Dendritic cell treated with granulocyte-macrophage colony-stimulating factor and Interleukin-4, amounts not matched to agents 40 ng/mL and 50 ng/mL, for 4 days (primary cell): Measurements from ENCODE around the gene APOBEC4.

Experiments
- H3K27ac Mint-ChIP-seq: one replicate; pipeline ENCODE4 v1.8.0; 2022; ENCODE audit warnings: mild to moderate bottlenecking, mixed read lengths
- H3K27me3 Mint-ChIP-seq: one replicate; pipeline ENCODE4 v1.8.0; 2022; ENCODE audit warnings: mild to moderate bottlenecking, mixed read lengths
- H3K36me3 Mint-ChIP-seq: one replicate; pipeline ENCODE4 v1.8.0; 2022; ENCODE audit warnings: low read depth, mixed read lengths
- H3K4me1 Mint-ChIP-seq: one replicate; pipeline ENCODE4 v1.8.0; 2022; ENCODE audit warnings: low read depth, mixed read lengths
- H3K4me3 Mint-ChIP-seq: one replicate; pipeline ENCODE4 v1.8.0; 2022; ENCODE audit warnings: mild to moderate bottlenecking, moderate library complexity, mixed read lengths
- H3K9me3 Mint-ChIP-seq: one replicate; pipeline ENCODE4 v1.8.0; 2022; ENCODE audit warnings: mixed read lengths
- intact Hi-C: fragments of 100-400 bp; cut with micrococcal nuclease; formaldehyde crosslinking; loops from one replicate; pipeline ENCODE4 v1.15.0; 2022

APOBEC4 gene, protein sequence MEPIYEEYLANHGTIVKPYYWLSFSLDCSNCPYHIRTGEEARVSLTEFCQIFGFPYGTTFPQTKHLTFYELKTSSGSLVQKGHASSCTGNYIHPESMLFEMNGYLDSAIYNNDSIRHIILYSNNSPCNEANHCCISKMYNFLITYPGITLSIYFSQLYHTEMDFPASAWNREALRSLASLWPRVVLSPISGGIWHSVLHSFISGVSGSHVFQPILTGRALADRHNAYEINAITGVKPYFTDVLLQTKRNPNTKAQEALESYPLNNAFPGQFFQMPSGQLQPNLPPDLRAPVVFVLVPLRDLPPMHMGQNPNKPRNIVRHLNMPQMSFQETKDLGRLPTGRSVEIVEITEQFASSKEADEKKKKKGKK

DNA sequence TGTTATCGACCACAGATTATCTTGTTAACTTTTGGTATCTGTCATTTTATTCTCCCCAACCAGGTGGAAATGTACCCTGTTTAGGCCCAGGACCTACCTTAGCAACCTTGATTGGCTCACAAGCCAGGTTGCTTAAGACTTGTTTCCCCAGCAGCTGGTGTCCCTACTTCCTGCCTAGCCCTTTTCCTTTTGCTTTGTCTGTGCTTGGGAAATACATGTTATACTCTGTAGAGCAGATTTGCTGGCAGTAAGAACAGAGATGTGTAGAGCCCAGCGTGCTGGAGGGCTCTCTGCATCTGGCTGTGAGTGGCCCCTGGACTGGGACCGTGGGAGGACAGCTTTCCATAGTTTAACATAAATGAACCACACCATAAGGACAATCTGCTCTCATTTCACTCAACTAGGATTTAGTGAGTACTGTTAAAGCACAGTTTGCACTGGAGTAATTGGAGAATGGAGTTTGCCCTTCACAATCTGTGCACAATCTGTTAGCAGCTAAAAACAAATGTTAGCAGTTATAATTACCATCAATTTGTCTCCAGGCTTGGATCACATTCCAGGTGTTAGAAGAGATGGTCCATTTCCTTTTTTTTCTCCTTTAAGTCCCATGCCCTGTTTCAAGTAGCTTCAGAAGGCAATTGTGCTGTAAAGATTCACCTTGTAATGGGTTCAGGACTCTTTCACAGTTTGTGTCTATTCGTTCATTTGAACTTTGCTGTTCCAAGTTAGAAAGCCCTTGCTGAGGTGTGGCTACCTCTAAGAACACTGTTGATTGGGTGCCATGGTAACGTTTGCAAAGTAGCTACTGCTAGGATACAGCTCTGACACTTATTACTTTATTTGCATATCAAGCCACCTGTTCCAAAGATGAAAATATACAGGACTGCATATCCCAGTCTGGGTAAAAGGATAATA is at the start of gene APOBEC4:
Gene APOBEC4 (minus strand): TSS at position 770 of the 915 bp plus-strand sequence. CDS start 4,535 bp downstream, outside the sequence.
- intact Hi-C loops = loop anchor here (5.0 to 10.0 kb wide), 3 partner anchors 34 to 572 kb away; no protein-coding TSS in a partner anchor
- Mint-ChIP-seq H3K9me3 (no peaks in the 10 kb centered on the region), H3K4me1 (peaks cover 29% of the 10 kb centered on the region), H3K27me3 (no peaks in the 10 kb centered on the region), H3K27ac (peak within 1 kb of the TSS; percentile 50), H3K4me3 (no peak within 1 kb of the TSS), H3K36me3 (no peaks in the 10 kb centered on the region)

DNA sequence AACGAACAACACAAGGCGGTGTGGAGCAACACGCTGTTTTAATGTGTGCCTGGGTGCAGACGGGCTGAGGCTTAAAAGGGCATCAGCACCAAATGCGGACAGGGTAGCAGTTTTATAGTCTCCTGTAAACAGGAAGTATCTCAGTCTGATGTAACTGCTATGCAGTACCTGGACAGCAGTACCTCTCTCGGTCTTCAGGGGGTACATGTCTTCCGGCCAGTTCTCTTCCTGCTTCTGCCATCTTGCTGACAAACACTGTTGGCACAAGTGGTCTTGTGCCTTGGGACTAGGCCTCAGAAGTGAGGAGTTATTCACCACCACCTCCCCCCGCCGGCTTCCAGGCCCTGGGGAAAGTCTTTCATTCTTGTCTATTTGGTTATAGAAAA is 49.7 kb upstream of the APOBEC4 start:
- H3K4me3 Mint-ChIP-seq = no peak overlapping the region
- H3K27ac Mint-ChIP-seq = no peak overlapping the region
- intact Hi-C loops = no loop called here
- H3K4me1 Mint-ChIP-seq = peaks cover 12% of the 10 kb centered on the region
- H3K27me3 Mint-ChIP-seq = no peaks in the 10 kb centered on the region
- no peaks in the 10 kb centered on the region for H3K36me3 Mint-ChIP-seq
- H3K9me3 Mint-ChIP-seq = no peaks in the 10 kb centered on the region

DNA sequence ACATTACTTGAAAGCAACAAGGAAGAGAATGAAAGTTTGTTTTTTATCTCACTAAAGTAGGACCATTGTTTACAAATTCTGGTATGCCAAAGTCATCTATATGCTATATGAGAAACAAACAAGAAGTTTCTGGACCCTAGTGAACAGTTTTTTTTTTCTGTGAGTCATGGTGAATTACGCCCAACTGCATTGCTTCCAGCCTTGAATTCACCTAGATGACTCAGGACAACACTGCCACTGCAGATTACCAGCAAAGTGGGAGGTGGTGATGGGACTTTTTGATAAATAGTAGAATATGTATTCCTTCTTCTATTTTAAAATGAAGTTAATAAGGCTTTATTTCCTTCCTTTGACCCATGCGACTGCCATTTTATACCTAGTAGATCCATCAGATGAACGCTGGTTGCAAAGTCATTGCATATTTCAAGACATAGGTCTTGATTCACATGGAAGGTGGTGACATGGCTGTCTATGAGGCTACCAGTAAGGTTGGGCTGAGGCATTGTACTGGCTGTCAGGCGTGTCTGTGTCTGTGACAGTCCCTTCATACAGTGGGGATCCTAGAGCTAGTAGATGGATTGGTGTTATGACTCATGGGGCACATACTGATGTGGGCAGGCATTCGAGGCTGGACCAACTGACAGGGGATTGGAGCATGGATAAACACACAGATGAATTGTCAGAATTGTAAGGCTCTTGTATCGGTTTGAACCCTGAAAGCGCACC is 49.1 kb upstream of the APOBEC4 start:
- H3K27ac Mint-ChIP-seq = no peak overlapping the region
- no peaks in the 10 kb centered on the region for H3K9me3 Mint-ChIP-seq
- no peaks in the 10 kb centered on the region for H3K27me3 Mint-ChIP-seq
- intact Hi-C loops = no loop called here
- H3K4me1 Mint-ChIP-seq = peaks cover 12% of the 10 kb centered on the region
- H3K36me3 Mint-ChIP-seq = no peaks in the 10 kb centered on the region
- no peak overlapping the region for H3K4me3 Mint-ChIP-seq

DNA sequence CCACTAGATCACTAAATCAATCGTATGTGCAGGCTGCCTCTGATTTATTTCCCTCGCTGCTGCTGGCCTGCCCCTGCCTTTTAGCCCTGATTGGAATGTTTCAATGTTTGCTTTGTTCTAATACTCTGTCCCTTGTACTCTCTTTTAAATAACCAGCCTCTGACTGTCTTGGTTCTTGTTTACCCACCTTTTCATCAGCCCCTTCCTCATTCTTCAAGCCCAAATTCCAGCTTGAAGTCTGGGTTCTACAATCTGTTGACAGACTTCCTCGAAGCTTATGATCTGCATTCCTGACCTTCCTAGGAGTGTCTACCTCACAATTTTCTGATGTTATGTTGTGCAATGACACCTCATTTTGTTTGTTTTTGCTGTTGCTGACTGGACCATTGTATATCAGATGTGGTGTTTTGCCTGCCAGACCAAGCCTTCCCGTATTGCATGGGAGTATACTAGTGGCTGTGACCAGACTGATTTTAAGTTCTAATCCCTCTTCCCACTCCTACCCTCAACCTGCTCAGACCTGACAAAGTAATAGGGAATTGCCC is 46.6 kb upstream of the APOBEC4 start:
- no peak overlapping the region for H3K27ac Mint-ChIP-seq
- no peaks in the 10 kb centered on the region for H3K36me3 Mint-ChIP-seq
- intact Hi-C loops = no loop called here
- H3K4me3 Mint-ChIP-seq = no peak overlapping the region
- peaks cover 12% of the 10 kb centered on the region for H3K4me1 Mint-ChIP-seq
- H3K9me3 Mint-ChIP-seq = no peaks in the 10 kb centered on the region
- H3K27me3 Mint-ChIP-seq = no peaks in the 10 kb centered on the region

DNA sequence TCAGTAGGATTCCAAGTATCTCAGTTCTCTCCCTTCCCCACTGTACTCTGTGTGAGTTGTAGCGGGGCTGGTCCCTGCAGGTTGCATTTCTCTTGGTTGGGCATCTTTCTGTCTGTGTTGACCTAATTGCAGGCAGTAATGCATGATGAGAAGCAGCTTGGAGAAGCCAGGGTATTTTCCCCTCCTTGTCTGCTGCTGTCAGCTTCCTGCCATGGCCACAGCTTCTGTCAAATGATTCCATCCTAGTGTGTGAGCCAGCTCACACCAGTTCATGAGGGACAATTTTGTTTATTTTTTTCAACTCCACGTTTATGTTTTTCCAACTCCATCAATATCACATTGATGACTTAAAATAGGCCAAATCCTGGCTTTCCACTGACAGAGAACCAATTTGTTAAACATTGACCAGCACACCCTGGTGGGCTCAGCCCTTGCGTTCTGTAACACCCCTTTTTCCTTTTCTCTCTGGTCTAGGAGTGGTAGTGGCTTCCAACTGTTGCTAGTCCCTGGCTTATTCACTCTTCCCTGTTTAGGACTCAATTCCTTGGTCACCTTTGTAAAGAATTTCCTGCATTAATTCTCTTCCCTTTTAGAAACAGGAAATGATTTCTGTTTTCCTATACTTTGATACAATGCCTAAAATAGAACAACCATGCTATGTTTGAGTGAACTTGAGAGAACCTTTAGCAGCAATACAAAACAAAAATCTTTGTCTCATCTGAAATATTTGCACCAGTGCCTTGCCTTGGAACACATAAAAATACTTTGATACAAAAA is 44.9 kb upstream of the APOBEC4 start:
- intact Hi-C loops = no loop called here
- H3K9me3 Mint-ChIP-seq = no peaks in the 10 kb centered on the region
- no peaks in the 10 kb centered on the region for H3K27me3 Mint-ChIP-seq
- no peak overlapping the region for H3K4me3 Mint-ChIP-seq
- no peaks in the 10 kb centered on the region for H3K36me3 Mint-ChIP-seq
- H3K27ac Mint-ChIP-seq = no peak overlapping the region
- peaks cover 19% of the 10 kb centered on the region for H3K4me1 Mint-ChIP-seq

DNA sequence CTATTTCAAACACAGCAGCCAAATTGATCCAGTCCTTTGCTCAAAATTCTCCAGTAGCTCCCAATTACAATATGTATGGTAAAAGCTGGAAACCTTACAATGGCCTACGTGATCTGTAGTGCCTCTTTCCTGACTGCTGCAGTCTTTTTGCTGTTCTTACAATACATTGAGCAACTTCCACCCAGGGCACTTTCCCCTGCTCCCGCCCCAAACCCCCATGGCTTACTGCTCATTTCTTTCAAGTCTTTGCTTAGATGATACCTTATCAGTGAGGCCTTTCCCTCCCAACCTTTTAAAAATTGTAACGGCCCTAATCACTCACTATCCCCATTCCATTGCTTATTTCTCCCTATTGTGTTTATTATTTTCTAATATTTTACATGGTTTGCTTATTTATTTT is 43.9 kb upstream of the APOBEC4 start:
- Mint-ChIP-seq H3K4me1 (peaks cover 19% of the 10 kb centered on the region), H3K4me3 (no peak overlapping the region), H3K27ac (no peak overlapping the region), H3K27me3 (no peaks in the 10 kb centered on the region), H3K36me3 (no peaks in the 10 kb centered on the region), H3K9me3 (no peaks in the 10 kb centered on the region)
- intact Hi-C loops = no loop called here

DNA sequence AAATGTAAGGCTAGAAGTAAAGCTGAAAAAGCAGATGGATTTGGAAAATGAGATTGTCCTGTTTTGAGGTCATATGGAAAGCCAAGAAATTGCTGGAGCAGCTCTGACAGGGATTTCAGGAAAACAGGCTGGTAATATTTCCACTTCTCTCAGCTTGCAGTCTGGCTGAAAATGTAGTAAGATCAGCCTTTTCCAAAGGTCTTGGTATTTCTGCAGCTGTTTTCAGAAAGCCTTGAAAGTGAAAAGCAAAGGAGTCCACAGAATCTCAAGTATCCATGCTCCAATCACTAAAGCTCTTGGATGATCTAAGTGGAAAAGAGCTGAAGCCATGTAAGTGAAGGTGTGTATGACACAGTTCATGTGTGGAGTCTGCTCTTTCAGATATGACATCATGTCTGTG is 41.6 kb upstream of the APOBEC4 start:
- Mint-ChIP-seq H3K9me3 (no peaks in the 10 kb centered on the region), H3K27me3 (no peaks in the 10 kb centered on the region)

DNA sequence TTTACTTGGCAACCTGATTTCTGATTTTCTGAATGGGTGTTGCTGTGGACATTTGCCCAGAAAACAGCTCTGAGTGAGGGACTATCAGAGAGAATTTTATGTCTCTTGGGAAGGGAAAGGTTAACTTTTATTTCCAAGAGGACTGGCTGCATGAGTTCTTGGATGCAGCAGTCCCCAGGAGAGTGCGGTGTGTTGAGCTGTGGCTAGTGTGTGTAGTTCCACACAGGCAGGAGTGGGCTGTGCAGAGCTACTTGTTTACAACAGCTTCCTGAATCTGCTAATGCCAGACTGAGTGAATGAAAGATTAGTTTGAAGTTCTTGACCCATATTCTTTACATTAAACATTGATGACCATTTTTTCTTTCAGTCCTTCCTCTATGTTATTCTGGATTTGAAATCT is 41.0 kb upstream of the APOBEC4 start:
- H3K36me3 Mint-ChIP-seq = no peaks in the 10 kb centered on the region
- H3K27me3 Mint-ChIP-seq = no peaks in the 10 kb centered on the region
- peaks cover 21% of the 10 kb centered on the region for H3K4me1 Mint-ChIP-seq
- intact Hi-C loops = no loop called here
- H3K9me3 Mint-ChIP-seq = no peaks in the 10 kb centered on the region
- H3K4me3 Mint-ChIP-seq = no peak overlapping the region
- H3K27ac Mint-ChIP-seq = no peak overlapping the region

More for the DNA sequence above, 41.6 kb upstream of the APOBEC4 start:
- H3K27ac Mint-ChIP-seq = no peak overlapping the region
- no peaks in the 10 kb centered on the region for H3K36me3 Mint-ChIP-seq
- H3K4me1 Mint-ChIP-seq = peaks cover 18% of the 10 kb centered on the region
- intact Hi-C loops = no loop called here
- H3K4me3 Mint-ChIP-seq = no peak overlapping the region

DNA sequence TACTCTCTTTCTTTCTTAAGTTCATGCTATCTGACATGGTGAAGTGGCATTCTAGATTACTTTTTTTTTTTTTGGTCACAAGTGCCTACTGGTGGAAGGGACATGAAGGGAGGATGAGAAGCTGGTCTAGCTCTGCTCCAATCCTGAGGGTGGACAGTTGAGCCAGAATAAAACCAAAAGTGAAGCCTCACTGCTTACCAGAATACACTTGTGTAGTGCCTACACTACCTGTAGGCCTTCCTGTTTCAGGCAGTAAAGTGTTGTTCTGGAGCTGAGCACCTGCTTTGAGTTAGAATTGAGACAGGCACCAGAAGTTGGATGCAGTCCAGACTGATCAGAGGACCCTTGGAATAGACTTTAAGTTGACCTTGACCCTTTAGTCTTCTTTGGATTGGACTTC is 40.4 kb upstream of the APOBEC4 start:
- no peak overlapping the region for H3K4me3 Mint-ChIP-seq
- no peak overlapping the region for H3K27ac Mint-ChIP-seq
- H3K9me3 Mint-ChIP-seq = no peaks in the 10 kb centered on the region
- no peaks in the 10 kb centered on the region for H3K36me3 Mint-ChIP-seq
- H3K27me3 Mint-ChIP-seq = no peaks in the 10 kb centered on the region
- intact Hi-C loops = no loop called here
- H3K4me1 Mint-ChIP-seq = peaks cover 21% of the 10 kb centered on the region

DNA sequence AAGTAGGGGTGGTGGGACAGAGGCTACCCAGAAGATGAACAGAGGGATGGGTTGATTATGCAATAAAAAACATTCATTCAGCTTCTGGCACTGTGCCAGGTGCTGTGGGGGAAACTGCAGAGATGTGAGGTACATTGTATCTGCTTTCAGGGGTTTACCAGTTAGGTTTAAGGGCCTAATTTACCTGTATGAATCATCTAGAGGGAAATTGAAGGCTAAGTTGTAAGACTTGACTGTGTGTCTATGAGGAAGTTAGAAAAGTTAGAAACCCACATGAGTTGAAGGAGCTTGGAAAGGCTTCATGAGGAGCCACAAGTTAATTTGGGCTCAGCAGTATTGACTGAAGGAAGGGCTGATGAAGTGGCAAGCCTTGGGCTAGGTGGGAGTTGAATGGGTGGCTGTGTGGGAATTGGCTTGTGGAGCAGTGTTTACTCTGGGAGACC is 36.7 kb upstream of the APOBEC4 start:
- Mint-ChIP-seq H3K36me3 (no peaks in the 10 kb centered on the region), H3K4me3 (no peak overlapping the region), H3K9me3 (no peaks in the 10 kb centered on the region), H3K27ac (no peak overlapping the region), H3K27me3 (no peaks in the 10 kb centered on the region), H3K4me1 (peaks cover 26% of the 10 kb centered on the region)
- intact Hi-C loops = loop anchor here (5.0 to 10.0 kb wide), 3 partner anchors 37 to 725 kb away; partner anchors contain the start of gene APOBEC4

DNA sequence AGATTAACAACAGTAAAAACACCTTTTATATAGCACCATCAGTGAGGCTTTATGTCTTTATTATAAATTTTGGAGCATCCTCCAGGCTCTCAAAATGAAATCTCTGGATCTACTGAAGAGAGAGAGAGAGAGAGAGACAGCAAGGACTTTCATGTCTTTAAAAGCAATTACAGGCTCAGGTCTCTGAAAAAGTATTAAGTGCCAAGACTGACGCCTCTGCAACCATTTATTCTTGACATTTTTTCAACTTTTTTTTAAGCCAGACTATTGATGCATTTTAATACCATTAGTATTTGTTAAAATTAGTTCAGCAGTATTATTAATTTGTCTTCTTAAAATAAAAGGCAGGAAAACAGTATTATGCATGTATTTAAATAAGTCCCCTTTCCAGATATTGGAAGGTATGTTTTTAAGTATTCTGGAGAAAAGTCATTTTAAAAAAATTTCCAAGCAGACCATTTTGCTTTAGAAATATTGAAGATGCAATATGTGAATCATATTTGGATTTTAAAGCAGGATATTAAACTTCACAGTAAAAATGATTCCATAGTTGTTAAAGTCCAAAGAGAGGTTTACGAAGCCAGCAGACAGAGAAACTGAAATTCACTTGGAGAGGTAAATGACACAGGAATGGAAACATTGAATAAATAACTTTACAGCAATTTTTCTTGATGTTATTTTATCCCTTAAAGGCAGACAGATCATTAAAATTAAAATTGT is 35.4 kb upstream of the APOBEC4 start:
- Mint-ChIP-seq H3K4me1 (peaks cover 29% of the 10 kb centered on the region), H3K9me3 (no peaks in the 10 kb centered on the region)
- intact Hi-C loops = loop anchor here (5.0 to 10.0 kb wide), 3 partner anchors 36 to 724 kb away; partner anchors contain the start of gene APOBEC4

DNA sequence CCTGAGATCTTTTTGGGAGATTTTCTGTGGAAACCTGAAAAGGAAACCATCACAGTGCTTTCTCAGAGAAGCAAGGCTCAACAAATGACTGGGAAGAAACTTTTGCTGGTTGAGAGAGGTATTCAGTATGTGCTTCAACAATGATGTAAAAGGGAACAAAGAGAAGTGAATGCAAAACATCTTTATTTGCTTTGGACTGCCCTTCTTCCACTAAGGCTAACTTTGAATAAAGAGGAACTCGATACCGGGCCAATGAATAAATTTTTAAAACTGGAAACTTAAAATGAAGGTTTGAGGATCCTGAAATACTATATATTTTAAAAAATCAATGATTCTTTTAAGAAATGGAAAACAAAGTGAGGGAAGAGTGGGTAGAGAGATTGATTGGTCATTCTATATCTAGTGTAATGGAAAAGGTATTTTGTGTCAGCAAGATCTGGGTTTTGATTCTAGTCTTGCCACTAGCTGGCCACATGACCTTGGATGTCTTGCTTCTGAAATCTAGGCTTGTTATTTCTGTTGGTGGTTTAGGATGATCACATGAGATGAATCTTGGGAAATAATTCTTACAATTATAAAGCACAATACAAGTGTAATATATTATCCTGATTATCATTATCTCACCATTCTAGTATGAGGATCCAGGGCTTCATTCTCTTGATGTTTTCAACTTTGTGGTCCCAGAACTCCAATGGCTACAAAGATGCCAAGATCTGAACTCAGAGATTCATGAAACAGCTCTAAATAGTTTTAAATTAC is 34.6 kb upstream of the APOBEC4 start:
- intact Hi-C loops = loop anchor here (5.0 to 10.0 kb wide), 3 partner anchors 35 to 723 kb away; partner anchors contain the start of gene APOBEC4
- H3K9me3 Mint-ChIP-seq = no peaks in the 10 kb centered on the region
- H3K27ac Mint-ChIP-seq = no peak overlapping the region
- no peaks in the 10 kb centered on the region for H3K36me3 Mint-ChIP-seq
- H3K27me3 Mint-ChIP-seq = peaks cover 3% of the 10 kb centered on the region
- peaks cover 32% of the 10 kb centered on the region for H3K4me1 Mint-ChIP-seq
- H3K4me3 Mint-ChIP-seq = no peak overlapping the region

More for the DNA sequence above, 35.4 kb upstream of the APOBEC4 start:
- Mint-ChIP-seq H3K36me3 (no peaks in the 10 kb centered on the region), H3K27ac (no peak overlapping the region), H3K27me3 (peaks cover 2% of the 10 kb centered on the region), H3K4me3 (no peak overlapping the region)
